GM19351 (cell line): Measurements from ENCODE around the gene AP1S1.

ENCODE experiments used
- ATAC-seq: cut with Tn5 transposase; IDR thresholded peaks from one replicate; pipeline ENCODE4 v1.9.1; 2021; ENCODE audit warnings: mild to moderate bottlenecking, moderate library complexity; ENCODE audit not compliant: unreplicated experiment

AP1S1 gene

DNA sequence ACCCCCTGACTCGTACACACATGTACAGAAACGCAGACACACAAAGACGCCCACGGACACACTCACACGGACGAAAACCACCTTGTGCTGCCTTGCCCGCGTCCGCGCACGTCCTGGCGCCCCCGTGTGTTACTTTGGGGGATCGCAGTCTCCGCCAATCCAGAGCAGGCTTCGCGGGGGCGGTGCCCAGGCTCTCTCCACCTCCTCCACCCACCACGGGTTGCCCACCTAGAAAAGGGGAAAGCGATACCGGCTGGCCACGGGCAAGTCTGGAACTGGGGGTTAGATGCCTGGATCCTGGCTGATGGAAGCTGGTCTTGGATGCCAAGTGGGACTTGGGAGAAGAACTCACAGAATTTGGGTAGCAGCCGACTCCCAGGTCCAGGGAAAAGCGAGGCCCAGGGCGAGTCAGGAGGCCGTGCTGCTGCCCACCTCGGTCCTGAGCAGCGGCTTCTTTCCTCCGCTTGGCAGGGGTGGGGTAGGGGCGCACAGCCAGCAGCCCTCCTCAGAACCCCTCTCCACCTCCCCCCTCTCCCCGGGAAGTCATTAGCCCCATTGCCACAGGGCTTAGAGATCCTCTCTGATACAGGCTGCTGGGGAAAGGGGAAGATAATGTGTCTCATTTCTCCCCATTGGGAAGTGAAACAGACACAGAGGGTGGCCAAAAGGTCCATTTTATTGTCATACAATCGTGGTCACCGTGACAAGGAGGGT lies 15.7 kb downstream of the AP1S1 start:
- ATAC-seq: no peak

DNA sequence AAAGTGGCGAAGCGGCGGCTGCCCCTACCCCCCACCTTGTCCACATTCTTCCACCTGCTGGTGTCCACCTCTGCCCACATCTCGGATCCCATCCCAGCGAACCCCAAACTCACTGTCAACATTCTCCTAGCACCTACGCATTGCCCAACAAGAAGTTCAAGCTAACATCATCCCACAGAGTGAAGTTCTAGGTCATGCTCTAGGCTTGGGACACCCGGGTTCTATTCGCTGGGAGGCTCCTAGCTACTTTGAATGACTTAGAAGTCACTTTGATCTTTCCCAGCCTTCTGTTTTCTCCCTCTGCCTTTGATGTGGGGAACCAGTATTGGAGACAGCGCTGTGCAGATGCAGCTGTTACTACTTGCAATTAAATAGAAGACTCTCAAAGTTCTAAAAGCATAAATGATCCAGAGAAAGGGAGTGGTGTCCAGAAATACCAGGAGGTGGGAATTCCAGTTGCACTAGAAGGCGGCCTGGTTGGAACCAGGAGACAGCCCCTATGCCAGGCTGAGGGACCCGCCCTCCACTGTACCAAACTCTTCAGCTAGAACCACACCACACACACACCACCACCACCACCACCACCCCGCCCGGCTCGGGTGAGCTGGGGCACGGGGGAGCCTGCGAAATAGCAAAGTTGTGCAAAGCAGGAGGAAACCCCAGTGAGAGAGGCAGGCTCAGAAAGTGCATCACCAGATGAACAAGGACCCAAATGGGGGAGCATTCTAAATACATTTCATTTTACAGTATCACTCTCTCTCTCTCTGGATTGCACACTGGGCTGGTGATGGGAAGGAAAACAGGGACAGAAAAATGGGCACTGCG lies 16.6 kb downstream of the AP1S1 start:
- no peak for ATAC-seq

DNA sequence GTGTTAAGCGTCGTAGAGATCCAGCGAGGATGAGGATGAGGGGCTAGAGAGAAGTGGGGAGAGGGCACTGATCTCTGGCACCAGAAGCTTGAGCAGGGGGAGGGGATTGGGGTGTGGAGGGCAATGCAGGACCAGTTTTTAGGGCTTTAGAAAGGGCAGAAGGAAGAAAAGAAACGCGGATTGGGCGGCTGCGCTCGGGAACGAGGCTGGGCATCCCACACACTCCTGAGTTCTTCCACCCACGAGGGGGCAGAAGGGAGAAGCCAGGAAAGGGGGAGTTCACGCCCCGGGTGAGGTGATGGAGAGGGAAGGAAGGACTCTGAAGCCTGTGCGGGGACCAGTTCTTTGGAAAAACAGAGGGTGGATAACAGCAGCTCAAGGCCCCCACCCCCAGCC lies 17.2 kb downstream of the AP1S1 start:
- ATAC-seq: no peak

DNA sequence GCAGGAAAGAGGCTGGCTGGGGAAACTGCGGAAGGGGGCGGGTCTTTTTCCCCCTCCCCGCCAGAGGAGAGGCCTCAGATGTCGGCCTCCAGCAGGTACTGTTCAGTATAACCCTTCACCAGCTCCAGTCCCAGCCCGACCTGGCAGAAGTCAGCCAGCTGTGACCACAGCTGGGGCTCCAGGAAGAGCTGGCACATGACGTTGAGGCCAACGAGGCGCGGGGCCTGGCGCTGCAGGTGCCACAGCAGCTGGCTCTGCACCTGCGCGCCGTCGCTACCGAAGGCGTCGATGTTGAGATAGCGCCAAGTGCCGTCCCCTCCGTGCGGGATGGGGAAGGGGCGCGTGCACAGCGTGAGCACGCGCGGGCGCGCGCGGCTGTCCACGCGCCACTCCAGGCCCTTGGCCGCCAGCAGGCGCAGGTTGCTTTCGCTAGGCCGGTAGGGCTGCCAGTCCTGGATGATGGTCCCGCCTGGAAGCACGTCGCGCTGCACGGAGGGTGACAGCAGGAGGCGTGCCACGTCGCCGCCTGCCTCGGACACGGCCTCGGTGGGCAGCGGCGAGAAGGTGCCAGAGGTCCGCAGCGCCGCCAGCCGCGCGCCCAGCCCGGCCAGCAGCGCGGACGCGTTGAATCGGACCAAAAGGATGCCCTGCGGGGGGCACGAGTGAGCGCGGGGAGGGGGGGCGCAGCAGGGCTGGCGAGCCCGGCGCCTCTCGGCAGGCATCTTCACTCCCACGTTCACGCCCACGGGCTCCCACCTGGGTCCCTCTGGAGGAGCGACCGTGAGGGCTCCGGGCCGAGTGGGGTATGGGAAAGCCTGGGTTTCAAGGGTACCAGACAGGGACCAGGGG lies 18.0 kb downstream of the AP1S1 start:
- ATAC-seq: no peak

DNA sequence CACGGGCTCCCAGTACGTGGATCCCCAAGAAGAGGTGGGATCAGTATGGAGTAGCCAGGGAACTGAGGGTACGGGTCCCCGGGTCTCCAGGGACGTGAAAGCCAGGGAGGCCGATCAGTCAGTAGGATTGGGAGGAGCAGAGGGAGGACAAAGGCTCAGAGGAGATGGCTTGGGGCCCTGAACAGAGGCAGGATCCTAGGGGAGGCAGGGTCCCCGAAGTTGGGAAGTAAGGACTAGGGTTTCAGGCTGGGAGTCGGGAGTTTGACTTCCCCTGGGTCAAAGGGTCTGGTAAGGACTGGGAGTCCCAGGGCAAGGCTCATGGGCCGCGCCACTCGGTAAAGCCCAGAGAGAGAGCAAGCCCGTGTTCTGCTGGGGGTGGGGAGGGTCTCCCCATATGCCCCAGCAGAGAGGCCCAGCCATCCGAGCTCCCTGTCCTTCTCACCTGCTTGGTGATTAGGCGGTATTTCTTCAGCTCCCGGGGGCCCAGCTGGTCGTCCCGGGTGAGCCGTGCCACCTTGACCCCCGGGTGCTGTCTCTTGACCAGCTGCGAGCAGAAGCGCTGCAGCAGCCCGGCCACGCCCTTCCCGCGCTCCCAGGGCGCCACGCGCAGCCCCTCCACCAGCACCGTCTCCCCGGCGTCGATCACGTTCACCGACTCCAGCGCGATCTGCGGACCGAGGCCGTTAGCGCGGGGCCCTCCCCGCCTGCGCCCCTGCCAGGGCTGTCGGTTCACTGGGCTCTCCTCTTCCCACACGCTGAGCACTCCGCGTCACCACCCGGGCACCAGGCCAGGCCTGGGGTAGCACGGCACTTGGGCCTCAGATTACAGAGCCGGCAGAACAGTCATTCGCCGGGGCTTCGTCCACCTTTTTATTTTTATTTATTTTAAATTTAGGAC lies 18.8 kb downstream of the AP1S1 start:
- ATAC-seq: no peak

DNA sequence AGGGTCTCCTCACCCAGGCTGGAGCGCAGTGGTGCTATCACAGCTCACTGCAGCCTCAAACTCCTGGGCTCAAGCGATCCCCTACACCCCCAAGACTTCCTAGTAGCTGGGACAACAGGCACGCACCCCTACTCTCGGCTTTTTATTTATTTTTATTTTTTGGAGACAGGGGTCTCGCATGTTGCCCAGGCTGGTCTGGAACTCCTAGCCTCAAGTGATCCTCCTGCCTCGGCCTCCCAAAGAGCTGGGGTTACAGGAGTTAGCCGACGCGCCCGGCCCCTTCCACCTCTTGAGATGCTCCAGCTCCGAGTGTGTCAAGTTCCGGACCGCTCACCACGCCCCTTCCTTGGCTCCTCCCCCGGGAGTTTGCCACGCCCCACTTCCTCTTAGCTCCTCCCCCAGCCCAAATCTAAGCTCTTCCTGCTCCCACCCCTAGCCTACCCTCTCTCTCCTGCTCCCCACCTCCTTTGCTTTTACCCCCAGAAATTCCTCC lies 19.5 kb downstream of the AP1S1 start:
- peak; percentile 56 for ATAC-seq

DNA sequence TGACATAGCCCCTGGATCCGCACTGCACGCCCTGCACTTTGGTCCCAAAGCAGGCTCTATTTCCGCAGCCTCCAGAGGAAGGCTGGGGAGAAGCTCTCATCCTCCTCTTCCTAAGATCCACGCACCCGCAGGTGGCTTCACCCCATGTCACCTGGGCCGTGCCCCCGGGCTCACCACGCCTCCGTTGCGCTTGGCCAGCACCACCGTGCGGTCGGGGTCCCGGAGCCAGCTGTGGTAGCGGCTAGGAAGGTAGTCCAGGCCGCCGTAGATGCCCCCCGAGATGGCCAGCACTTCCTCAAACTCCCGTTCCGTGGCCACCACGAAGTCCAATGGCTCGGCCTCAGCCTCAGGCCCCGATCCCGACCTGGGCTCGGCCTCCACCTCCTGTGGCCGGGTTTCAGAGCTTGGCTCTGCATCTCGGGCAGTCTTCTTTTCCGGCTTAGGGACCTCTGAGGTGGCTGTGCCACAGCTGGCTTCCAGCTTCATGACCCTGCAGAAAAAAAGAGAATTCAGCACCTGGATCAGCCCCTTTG lies 20.1 kb downstream of the AP1S1 start:
- ATAC-seq: no peak

DNA sequence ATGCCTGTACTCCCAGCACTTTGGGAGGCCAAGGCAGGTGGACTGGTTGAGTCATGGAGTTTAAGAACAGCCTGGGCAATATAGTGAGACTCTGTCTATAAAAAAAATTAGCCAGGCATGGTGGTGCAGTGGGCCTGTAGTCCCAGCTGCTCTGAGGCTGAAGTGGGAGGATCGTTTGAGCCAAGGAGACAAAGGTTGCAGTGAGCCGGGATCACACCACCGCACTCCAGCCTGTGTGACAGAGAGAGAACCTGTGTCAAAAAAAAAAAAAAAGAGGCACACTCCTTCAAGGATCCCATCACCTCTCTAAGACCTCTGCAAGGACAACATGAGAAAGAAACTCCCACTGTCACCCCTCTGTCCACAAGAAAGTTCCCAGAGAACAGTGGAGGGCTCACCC lies 21.4 kb downstream of the AP1S1 start:
- ATAC-seq: no peak

DNA sequence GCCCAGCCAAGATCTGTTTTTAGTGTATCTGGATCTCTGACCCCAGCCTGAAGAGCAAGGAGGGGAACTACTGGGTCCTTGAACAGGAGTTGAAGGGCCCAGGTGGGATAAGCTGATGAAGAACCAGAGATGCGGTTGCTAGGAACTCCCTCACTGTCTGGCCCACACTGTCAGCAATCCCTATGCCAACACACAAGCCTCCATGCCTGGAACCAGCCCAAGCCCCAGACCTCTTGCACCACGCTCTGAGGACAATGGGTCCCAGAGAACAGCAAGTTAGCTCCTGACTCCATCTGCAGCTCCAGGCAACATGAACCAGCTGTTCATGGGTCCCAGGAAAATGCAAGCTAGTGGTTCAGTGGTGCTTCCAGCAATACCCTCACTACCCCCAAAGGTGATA lies 23.4 kb downstream of the AP1S1 start:
- ATAC-seq: no peak

DNA sequence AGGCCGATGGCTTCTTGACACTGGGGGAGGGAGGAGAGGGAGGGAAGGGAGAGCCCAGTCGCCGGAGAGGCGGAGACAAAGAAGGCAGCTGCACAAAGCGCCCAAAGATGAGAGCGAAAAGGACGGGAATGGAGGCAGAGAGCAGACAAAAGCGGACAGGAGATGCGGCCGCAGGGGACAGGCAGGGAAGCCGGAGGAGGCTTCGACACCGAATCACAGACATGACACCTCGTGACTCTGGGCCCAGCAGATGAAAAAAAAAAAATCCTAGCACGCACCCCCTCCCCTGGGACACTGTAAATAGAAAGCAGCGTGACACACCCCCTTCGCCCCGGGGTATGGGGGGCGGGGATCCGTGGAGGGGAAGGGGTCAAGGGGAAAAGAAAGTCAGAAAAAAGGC lies 24.8 kb downstream of the AP1S1 start:
- ATAC-seq: no peak

DNA sequence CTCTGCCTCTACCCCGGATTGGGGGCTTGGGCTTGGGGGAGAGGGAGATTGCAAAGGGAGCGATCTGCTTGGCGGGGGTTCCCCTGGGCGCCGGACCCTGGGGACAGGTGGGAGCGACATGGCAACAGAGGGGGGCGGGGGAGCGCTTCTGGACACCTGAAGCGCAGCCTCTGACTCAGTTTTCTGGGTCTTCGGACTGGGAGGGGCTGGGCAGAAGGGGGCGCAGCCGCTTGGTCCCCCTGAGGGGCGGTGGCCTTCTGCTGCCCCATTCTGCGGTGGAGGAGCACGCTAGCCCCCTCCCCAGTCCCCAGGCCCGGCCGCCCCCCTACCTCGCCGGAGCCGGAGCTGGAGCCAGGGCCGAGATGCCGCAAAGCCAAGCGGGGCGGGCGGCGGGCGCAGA lies 25.4 kb downstream of the AP1S1 start:
- no peak for ATAC-seq

DNA sequence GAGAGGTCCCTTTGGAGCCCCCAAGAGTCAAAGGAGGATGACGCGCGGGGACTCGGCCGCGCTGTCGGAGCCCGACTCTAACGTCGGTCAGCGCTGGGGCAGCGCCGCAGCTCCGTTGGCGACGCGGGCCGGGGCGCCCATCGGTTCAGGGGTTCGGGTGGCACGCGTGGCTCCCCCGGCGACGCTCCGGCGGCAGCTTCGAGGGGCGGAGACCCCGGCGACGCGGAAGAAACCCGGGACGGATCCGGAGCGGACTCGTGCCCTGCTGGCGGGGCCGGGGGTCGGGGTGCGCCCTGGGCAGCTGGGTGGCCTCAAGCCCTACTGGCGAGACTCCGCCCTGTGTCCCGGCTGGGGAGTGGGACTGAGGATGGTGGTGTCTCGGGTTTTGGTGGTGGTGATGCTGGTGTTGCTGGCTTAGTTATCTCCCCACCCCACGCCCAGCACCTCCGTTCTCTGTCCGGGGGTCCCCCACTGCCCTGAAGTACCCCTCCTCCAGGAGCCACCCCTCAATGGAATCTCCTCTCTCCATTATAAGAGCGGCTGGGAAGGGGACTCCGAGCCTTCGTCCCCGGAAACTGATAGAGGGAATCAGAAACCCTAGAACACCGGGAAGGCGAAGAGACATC lies 26.0 kb downstream of the AP1S1 start, which contains the start of gene NAT16:
NAT16 (minus strand) TSS at position 164 of the 626 bp plus-strand sequence. CDS start 5,486 bp downstream, outside the sequence.
- no peak for ATAC-seq

DNA sequence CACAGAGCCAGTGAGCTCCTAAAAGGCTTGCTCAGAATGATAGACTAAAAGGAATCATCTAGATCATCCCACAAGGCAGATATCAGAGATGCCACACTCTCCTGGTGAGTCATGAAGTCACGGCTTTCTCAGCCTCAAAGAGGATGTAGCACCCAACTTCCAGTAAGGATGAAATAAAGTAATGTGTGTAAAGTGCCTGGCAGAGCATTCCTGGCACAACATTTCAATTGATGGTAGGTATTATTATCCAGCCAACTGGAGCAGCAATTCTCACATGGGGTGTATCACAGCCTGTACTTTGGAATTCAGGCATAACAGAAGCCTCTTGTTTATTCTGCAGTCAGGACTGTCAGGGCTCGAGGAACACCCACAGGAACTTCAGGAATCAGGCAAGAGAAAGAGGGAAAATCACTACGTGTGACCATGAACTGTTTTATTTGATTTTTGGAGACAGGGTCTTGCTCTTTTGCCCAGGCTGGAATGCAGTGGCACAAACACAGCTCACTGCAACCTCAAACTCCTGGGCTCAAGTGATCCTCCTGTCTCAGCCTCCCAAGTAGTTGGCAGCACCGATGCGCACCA lies 31.1 kb downstream of the AP1S1 start:
- no peak for ATAC-seq

DNA sequence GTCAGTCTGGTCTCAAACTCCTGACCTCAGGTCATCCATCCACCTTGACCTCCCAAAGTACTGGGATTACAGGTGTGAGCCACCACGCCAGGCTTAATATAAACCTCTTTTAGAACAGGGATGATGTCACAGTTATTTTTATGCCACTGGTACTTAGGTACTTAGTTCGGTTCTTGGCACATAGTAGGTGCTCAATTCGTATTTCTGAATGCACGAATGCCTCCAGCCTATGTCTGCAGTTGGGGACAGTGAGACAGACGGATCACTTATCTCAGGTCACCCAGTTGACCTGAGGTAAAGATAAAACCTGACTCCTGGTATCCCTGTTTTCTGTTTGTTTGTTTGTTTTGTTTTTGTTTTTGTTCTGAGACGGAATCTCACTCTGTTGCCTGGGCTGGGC lies 31.9 kb downstream of the AP1S1 start:
- ATAC-seq: no peak

DNA sequence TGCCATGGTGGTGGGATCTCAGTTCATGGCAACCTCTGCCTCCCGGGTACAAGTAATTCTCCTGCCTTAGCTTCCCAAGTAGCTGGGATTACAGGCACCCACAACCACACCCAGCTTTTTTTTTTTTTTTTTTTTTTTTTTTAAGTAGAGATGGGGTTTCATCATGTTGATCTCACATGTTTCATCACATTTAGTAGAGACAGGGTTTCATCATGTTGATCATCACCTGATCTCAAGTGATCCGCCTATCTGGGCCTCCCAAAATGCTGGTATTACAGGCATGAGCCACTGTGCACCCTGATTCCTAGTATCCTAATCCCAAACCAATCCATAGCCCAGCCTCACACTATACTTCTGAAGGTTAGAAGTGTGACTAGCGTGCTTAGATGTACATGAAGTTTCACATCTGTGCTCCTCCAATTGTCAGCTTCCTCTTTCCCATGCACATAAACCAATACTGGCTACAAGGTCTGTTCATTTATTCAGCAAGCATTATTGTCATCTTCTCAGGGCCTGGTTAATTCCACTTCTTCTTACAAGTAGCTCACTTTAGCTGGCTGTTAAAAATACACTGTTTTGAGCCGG lies 32.7 kb downstream of the AP1S1 start:
- ATAC-seq: no peak

DNA sequence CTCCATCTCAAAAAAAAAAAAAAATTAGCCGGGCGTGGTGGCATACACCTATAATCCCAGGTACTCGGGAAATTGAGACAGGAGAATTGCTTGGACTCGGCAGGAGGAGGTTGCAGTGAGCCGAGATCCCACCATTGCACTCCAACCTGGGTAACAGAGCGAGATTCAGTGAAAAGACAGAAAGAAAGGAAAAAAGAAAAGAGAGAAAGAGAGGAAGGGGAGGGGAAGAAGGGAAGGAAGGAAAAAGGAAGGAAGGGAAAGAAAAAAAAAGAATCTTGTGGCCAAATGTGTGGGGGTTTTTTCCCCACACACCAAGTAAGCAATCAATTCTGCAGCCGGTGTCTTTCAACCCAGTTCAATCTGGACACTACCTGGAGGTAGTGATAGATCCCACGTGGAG lies 34.8 kb downstream of the AP1S1 start:
- ATAC-seq: no peak

DNA sequence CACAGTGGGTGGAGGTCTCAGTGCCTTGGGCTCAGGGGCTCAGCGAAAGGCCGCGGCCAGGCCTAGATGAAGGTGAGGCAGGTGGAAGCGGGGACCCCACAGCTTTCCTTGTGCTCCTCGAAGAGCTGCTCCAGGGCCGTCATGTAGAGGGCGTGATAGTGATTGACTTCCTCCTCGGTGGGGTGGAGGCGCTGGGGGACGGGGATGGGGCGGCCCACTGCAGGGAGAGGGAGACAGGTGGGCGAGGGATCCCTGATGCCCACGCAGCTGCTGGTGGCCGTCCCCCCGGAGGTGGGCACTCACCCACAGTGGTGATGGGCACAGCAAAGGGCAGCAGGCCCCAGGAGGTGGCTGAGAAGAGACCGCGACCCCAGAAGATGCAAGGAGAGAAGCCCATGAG lies 41.6 kb downstream of the AP1S1 start:
- no peak for ATAC-seq

DNA sequence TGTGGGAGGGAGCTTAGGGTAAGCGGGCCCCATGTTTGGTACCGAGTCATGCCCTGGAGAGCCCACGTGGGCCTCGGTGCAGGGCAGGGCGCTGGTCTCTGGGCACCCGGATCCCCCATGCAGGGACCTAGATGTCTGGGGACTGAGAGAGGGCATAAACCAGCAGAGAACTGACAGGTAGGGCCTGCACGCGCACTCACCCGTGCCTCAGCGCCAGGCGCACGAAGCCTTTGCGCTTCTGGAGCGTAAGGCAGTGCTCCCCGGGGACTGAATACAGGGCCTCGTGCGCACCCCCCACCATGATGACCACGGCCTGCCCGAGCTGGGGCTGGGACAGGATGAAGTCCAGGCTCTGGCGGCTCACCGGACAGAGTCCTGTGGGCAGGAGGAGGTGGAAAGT lies 43.7 kb downstream of the AP1S1 start:
- no peak for ATAC-seq

DNA sequence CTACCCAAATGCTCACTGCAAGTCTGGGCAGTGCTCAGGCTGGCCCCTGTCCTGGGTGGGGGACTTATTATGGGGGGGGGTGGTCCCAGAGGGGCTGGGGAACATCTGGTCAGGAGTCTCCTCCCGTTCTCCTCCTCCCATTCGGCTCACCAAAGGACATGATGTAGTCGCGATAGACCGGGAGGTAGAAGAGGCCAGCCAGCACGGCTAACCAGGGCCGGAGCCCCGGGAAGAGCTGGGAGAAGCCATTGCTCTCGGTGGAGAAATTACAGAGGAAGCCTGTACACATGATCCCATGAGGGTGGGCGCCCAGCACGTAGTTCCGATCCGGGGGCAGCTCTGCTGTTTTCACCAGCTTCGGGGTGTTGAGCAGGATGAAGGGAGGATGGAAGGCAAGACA lies 44.2 kb downstream of the AP1S1 start:
- no peak for ATAC-seq
